CD4-positive, alpha-beta T cell treated with Interleukin-10 for 1 hour (primary cell): Measurements from ENCODE around the gene PDCD2L.
"Not testable (repeated sequence)": the region's sequence is repeated elsewhere in the genome, so short reads cannot be mapped to it uniquely, and the experiment has no call there.

Source experiments
- DNase-seq: peaks from one replicate; pipeline ENCODE4 v3.0.0-alpha.2; 2020

Gene PDCD2L

GRCh38 chr19:34404109-34404909 is at the start of gene PDCD2L:
TSS of gene PDCD2L (plus strand) at chr19:34404399. CDS start at chr19:34404431, 32 bp downstream.
- peak; percentile 93 for DNase-seq

- no peak for DNase-seq
Measured at GRCh38 chr19:34355201-34355600, 49.0 kb upstream of the PDCD2L start.

DNA sequence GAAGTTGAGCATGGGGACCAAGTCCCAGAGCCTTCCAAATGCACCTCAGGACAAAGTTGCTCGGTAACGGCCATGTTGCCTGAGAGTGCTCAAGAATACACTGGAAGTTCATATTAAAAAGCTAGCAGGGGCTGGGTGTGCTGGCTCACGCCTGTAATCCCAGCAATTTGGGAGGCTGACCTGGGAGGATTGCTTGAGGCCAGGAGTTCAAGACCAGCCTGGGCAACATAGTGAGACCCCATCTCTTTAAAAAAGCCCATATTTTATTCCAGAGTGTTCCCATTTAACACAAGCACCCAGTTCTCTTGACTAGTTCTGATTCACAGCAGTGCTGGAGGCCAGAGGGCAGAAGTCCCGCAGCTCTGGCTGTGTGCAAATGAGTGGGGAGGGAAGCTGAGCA is 47.3 kb upstream of the PDCD2L start:
- no peak for DNase-seq

DNA sequence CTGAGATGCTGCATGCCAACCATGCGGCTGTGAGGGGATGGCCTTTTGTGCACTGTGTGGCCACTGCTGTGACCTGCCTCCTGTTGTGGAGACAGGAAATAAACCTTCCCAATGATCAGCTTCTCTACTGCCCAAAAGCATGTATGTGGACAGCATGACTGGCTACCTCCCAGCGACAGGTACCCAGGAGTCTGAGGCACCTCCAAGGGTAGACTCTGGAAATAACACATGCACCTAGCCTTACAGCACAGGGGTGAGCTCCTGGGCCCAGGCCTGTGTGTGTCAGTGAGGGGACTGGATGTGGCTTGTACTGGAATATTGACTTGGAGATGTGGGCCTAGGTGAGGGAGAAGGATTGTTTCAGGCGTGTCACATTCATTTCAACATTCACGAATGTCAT is 46.8 kb upstream of the PDCD2L start:
- no peak for DNase-seq

GRCh38 chr19:34359140-34359953 is 44.9 kb upstream of the PDCD2L start:
- peak; percentile 97 for DNase-seq

DNA sequence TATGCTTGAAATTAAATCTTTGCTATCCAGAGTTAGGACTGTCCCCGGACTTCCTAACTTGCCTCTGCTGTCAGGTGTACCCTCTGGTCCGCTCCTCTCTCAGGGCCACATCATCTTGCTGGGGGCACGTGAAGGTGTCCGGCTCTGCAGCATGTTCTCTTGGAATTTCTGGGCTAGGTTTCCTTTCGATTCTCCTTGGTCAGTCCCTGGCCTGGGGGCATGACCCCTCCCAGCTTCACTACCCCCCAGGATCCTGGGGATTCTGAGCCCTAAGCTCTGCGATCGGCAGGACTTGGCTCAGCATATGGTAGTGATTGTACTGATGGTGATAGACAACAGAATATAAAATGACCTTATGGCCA is 44.3 kb upstream of the PDCD2L start:
- no peak for DNase-seq

DNA sequence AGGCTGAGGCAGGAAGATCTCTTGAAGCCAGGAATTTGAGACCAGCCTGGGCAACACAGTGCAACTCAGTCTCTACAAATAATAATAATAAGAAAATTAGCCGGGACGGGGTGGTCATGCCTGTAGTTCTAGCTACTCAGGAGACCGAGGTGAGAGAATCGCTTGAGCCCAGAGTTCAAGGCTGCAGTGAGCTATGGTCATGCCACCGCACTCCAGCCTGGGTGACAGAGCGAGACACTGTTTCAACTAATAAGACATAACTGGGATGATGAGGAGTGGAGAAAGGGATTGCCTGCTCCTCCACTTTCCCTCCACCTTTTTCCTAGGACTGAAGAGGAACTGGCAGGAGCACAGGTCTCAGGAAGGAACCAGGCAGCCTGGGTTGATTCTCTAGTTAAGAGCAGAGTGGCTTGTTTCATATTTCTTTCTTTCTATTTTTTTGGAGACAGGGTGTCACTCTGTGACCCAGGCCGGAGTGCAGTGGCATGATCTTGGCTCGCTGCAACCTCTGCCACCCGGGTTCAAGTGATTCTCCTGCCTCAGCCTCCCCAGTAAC is 43.8 kb upstream of the PDCD2L start:
- DNase-seq, result no peak

GRCh38 chr19:34362679-34363069 is 41.5 kb upstream of the PDCD2L start:
- no peak for DNase-seq

DNA sequence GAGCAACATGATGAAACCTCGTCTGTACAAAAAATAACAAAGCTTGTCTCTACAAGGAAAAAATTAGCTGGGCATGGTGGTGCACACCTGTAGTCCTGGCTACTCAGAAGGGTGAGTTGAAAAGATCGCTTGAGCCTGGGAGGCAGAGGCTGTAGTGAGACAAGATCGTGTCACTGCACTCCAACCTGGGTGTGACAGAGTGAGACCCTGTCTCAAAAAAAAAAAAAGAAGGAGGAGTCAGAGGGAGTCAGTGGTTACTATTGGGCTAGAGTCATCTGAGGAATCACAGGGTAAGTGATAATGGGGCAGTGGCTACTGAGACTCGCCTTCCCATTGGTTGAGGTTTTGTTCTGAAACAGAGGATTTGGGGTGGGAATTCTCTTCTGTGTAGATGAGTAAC is 41.1 kb upstream of the PDCD2L start:
- no peak for DNase-seq

GRCh38 chr19:34363930-34364329 is 40.3 kb upstream of the PDCD2L start:
- no peak for DNase-seq

DNA sequence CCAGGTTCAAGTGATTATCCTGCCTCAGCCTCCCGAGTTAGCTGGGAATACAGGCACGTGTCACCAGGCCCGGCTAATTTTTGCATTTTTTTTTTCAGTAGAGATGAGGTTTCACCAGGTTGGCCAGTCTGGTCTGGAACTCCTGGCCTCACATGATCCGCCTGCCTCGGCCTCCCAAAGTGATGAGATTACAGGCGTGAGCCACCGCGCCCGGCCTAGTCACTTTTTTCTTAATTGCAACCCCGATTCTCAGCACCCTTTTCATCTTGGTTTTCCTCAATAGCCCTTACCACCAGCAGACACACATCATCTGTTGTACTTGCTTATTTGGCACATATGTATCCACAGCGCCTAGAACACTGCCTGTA is 39.8 kb upstream of the PDCD2L start:
- DNase-seq, result no peak

- peak; percentile 69 for DNase-seq
Measured at GRCh38 chr19:34364830-34365462, 39.3 kb upstream of the PDCD2L start, which contains the start of gene GPI. TSS of gene GPI (plus strand) at chr19:34365196. CDS start at chr19:34365267, 71 bp downstream.

DNA sequence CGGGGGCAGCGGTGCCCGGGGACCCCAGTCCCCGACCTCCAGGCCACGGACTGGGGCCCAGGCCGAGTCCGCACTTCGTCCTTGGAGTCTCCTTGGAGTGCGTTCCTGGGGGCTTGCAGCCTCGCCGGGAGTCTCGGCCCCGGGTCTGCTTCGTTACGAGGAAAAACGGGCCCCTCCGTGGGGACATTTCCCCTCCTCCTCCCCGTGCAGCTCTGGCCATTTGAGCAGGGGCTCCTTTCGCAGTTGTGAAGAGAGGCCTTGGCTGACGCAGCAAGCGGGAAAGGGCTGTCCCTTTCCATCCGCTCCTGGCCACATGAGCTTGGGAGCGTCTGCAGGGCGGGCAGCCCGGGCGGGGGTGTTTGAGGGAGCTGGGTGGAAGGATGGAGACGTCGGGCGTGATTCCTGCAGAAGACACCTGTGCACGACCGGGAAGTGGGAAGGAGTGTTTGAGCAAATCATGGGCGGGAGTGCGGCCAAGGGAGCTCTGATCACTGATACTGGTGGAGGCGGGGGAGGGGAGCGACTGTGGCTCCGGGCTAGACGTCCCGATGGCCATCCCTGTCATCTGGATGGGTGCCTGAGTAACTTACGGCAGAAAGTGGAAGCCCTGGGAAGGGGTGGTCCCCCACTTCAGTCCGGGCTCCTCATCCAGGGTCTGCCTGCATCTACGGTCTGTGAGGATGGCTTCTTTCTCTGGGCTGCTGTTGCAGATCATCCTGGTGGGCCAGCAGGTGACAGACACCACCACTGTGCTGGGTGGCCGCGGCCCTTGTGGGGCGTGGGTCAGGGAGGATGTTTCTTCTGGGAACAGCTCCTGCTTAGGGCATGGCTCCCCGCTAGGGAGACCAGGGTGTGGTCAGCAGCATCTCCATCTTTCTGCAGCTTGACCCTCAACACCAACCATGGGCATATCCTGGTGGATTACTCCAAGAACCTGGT is 38.5 kb upstream of the PDCD2L start:
- no peak for DNase-seq

DNA sequence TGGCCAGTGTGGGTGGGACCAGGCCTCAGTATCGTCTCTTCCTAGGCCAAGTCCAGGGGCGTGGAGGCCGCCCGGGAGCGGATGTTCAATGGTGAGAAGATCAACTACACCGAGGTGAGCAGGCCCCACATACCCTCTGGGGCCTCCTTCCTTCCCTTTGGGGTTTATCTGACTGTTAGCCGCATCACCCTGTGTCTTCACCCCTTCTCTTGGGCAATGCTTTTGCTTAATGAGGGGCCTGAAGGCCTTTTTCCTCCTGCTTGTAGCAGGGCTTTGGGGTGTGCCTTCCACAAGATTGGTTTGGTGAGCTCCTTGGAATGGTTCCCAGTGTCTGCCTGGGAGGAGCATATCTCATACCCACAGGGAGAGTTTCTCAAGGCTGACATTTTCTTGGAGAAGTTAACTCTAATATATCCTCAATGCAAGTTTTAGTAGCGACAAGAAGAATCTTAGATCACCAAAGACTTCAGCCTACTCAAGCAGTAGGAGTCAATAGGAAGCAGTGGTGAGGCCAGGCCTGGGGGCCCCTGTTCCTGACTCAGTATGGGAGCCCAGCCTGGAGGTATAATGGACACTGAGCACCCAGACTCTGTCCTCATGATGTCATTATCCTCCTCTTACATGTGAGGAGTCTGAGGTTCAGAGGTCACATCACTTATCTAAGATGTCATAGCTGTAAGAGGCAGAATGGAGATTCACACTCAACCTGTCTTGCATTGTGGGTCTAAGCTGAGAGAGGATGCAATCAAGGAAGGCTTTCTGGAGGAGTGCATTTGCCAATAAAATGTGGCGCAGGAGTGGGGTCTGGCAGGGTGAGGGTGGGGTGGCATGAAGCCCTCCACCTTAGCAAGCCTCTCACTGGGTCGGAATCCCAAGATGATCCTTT is 37.2 kb upstream of the PDCD2L start:
- peak; percentile 28 for DNase-seq

DNA sequence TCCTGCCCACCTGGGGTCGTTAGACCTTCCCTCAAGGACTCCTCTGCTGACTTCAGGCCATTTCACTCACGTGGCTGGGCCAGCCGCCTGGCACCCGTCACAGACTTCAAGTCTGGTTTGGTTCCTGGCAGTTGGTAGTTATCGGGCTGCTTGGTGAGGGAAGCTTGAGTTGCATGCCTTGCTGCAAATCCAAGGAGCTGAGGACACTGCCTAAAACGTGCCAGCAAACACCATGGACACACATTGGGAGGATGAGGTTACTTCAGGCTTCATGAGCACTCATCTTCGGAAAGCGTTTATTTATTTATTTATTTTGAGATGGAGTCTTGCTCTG is 36.6 kb upstream of the PDCD2L start:
- no peak for DNase-seq

DNA sequence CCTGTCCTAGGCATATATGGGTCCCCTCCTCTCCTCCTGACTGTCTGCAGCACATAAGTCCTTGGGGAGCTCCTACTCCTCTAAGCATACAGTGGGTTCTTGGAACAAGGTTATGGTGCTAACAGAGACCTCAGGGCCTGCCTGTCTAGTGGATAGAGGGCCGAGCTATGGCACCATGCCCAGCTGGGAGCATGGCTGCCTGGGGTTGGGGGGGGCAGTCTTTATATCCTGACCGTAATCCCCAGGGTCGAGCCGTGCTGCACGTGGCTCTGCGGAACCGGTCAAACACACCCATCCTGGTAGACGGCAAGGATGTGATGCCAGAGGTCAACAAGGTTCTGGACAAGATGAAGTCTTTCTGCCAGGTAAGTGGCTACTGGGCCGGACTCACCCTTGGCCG is 35.9 kb upstream of the PDCD2L start:
- DNase-seq, result no peak

GRCh38 chr19:34369166-34369565 is 35.0 kb upstream of the PDCD2L start:
- not testable (repeated sequence) for DNase-seq

DNA sequence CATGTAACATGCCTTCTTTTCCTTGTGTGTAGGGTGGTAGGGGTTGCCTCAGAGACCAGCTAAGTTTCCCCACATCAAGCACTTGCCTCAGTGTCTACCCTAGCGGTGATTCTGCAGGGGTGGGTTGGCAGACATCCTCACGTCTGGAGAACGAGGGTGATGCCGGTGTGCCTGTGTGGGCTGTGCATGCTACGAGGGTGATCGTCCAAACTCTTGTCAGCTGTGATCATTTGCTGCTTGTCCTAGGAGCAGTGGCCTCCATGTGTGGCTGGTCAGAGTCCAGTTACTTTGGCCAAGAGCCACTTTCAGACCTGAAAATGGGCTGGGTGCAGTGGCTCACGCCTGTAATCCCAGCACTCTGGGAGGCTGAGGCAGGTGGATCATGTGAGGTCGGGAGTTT is 34.1 kb upstream of the PDCD2L start:
- no peak for DNase-seq

DNA sequence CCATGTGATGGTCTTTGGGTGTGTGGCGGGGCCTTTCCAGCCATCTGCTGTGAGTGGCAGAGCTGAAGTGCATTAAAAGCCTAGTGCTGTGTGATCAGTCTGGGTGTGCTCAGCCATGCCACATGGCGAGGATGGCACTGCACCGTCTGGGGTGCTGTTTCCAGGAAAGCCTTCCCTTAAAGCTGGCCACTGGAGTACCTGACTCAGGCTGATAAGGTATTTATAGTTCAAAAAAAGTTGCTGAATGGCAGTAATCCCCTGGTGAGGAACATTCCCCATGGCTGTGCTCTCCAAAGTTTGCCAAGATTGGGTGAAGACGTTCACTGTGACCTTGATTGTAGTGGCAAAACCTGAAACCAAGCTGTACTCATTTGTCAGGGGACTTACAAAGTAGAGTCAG is 33.2 kb upstream of the PDCD2L start:
- DNase-seq, result no peak

- no peak for DNase-seq
Measured at GRCh38 chr19:34373601-34374288, 30.5 kb upstream of the PDCD2L start.

GRCh38 chr19:34375598-34375997 is 28.6 kb upstream of the PDCD2L start:
- DNase-seq, result no peak
